ENCODE measurements around the gene PRXL2B. TPM values are rescaled to one million over a fixed set of nuclear protein-coding genes. Genes with fewer than 3 reads are reported as not detected.

Gene PRXL2B
- total RNA-seq, 1 donor from 2014 or later, result 10.0 TPM

DNA sequence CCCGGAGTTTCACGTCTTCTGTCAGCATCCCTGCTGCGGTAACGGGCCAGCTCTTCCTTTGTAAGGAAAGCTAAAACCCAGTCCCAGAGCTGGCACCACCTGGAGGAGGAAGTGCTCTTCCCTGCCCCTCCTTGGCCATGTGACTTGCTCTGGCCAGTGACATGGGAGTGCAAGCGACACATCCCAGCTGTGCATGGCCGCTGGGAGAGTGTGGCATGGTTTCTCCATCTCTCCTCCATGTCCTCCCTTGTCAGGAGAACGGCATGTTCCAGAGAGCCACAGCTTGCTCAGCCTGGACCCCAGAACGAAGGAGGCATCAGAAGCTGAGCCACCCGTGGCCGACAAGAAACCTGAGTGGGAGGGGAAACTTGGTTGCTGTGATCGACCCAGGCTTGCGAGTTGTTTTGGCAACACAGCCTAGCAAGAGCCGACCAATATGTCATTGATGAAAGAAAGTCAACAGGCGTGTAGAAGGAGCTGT lies 2.7 kb upstream of the PRXL2B start:
- Histone ChIP-seq H3K4me2 (no peak overlapping the region), H3K79me2 (ENCODE audit: low read depth) (peaks cover 3% of the 10 kb centered on the region), H3K27ac (no peak overlapping the region), H3K27me3 (no peaks in the 10 kb centered on the region), H3K4me3 (no peak overlapping the region), H3K4me1 (peaks cover 22% of the 10 kb centered on the region), H3F3A (ENCODE audit: low read depth) (peaks cover 22% of the 10 kb centered on the region), H3K36me3 (no peaks in the 10 kb centered on the region), H2AFZ (replicated peaks) (no peak overlapping the region), H3K9me3 (ENCODE audit: low read depth) (no peaks in the 10 kb centered on the region), H3K9ac (no peak overlapping the region), H4K20me1 (ENCODE audit: low read depth) (peaks cover 6% of the 10 kb centered on the region)
- Mint-ChIP-seq H3K4me3 (peak overlapping the region; percentile 89), H3K27me3 (ENCODE audit: insufficient read depth, low read depth) (peaks cover 10% of the 10 kb centered on the region), H3K27ac (no peak overlapping the region), H3K4me1 (peaks cover 23% of the 10 kb centered on the region), H3K9me3 (no peaks in the 10 kb centered on the region), H3K36me3 (no peaks in the 10 kb centered on the region)
- peak; percentile 38 for DNase-seq (ENCODE audit: low spot score)
- TF ChIP-seq, protein P1, sequence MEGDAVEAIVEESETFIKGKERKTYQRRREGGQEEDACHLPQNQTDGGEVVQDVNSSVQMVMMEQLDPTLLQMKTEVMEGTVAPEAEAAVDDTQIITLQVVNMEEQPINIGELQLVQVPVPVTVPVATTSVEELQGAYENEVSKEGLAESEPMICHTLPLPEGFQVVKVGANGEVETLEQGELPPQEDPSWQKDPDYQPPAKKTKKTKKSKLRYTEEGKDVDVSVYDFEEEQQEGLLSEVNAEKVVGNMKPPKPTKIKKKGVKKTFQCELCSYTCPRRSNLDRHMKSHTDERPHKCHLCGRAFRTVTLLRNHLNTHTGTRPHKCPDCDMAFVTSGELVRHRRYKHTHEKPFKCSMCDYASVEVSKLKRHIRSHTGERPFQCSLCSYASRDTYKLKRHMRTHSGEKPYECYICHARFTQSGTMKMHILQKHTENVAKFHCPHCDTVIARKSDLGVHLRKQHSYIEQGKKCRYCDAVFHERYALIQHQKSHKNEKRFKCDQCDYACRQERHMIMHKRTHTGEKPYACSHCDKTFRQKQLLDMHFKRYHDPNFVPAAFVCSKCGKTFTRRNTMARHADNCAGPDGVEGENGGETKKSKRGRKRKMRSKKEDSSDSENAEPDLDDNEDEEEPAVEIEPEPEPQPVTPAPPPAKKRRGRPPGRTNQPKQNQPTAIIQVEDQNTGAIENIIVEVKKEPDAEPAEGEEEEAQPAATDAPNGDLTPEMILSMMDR (IDR thresholded peaks at IDR 0.05), result no peak
- no peak for TF ChIP-seq EZH2 (IDR thresholded peaks at IDR 0.05)
- no peak for TF ChIP-seq EZH2phosphoT487 (IDR thresholded peaks at IDR 0.05)

DNA sequence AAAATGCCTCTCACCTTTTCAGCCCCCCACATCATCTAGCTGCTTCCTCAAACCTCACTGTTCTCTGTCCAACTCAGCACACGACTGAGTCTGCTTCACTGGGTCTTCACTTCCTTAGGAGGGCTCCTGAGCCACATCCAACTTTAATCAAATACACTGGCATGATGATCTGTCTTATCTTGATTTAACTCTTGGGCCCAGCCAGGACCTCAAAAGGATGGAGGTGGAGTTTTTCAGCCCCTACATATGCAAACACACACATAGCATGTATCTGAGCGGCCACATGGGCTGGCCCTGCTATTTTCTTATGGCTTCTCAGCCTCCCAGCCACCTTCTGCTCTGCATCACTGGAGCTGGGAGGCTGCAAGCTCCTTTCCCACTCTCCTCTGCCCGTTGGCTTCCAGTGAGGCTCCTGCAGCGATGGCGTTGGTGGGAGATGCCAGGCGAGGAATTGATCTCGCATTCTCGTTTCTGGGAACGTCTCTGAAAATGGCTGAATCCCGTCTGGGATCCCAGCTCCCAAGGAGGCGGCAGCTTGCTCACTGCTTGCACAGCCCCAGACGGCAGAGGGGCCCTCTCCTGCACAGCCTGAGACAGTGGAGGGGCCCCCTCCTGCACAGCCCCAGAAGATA lies 1.8 kb upstream of the PRXL2B start:
- no peak for DNase-seq (ENCODE audit: low spot score)
- peaks cover 22% of the 10 kb centered on the region for H3K4me1 Mint-ChIP-seq

DNA sequence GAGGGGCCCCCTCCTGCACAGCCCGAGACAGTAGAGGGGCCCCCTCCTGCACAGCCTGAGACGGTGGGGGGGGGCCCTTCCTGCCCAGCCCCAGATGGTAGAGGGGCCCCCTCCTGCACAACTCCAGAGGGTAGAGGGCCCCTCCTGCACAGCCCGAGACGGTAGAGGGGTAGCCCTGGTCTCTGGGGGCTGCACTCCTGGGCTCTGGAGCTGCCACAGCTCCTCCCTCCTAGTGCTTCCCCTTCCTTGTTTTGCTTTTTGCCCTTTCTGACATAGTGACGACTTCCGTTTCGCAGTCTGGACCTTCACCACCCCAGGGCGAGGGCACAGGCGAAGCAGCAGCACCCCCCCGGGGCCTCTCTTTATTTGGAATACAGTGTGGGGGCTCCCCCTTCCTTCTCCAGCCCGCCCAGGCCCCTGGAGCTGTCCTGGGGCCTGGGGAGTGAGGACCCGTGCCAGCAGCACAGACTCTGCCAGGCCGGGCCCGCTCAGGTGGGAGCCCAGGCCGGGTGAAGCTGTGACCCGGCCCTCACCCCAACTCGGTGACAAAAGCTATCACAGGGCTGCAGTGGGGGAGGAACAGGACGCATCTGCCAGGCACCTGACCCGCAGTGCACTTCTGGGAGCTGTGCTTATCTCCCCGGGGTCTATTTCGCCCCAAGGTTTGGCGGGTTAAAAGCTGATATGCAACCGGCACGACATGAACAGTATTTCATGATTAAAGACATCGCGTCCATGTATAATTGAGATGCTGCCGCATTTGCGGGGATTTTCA lies 1.1 kb upstream of the PRXL2B start:
- Histone ChIP-seq H3K27me3 (no peaks in the 10 kb centered on the region), H3K9ac (peak overlapping the region; percentile 48), H3K36me3 (no peaks in the 10 kb centered on the region), H4K20me1 (ENCODE audit: low read depth) (peaks cover 6% of the 10 kb centered on the region), H3K4me1 (peaks cover 22% of the 10 kb centered on the region), H2AFZ (replicated peaks) (no peak overlapping the region), H3F3A (ENCODE audit: low read depth) (peaks cover 22% of the 10 kb centered on the region), H3K79me2 (ENCODE audit: low read depth) (peaks cover 3% of the 10 kb centered on the region), H3K4me3 (peak overlapping the region; percentile 69), H3K4me2 (peak overlapping the region; percentile 85), H3K27ac (peak overlapping the region; percentile 40), H3K9me3 (ENCODE audit: low read depth) (no peaks in the 10 kb centered on the region)
- peaks cover 22% of the 10 kb centered on the region for H3K4me1 Mint-ChIP-seq
- H3K36me3 Mint-ChIP-seq, result no peaks in the 10 kb centered on the region
- no peaks in the 10 kb centered on the region for H3K9me3 Mint-ChIP-seq
- peak overlapping the region; percentile 89 for H3K4me3 Mint-ChIP-seq
- peak; percentile 58 for DNase-seq (ENCODE audit: low spot score)
- H3K27me3 Mint-ChIP-seq (ENCODE audit: insufficient read depth, low read depth), result peaks cover 8% of the 10 kb centered on the region
- no peak overlapping the region for H3K27ac Mint-ChIP-seq
- TF ChIP-seq, protein P1 (IDR thresholded peaks at IDR 0.05), result no peak
- TF ChIP-seq EZH2phosphoT487 (IDR thresholded peaks at IDR 0.05) (no peak), EZH2 (IDR thresholded peaks at IDR 0.05) (no peak)

More for the DNA sequence above, 1.8 kb upstream of the PRXL2B start:
- H3K27me3 Mint-ChIP-seq (ENCODE audit: insufficient read depth, low read depth), result peaks cover 8% of the 10 kb centered on the region
- H3K36me3 Mint-ChIP-seq, result no peaks in the 10 kb centered on the region
- Histone ChIP-seq H3K36me3 (no peaks in the 10 kb centered on the region), H2AFZ (replicated peaks) (no peak overlapping the region), H3F3A (ENCODE audit: low read depth) (peaks cover 22% of the 10 kb centered on the region), H3K9me3 (ENCODE audit: low read depth) (no peaks in the 10 kb centered on the region), H4K20me1 (ENCODE audit: low read depth) (peaks cover 6% of the 10 kb centered on the region), H3K4me2 (peak overlapping the region; percentile 85), H3K9ac (no peak overlapping the region), H3K4me1 (peaks cover 22% of the 10 kb centered on the region), H3K4me3 (peak overlapping the region; percentile 69), H3K27me3 (no peaks in the 10 kb centered on the region), H3K27ac (no peak overlapping the region), H3K79me2 (ENCODE audit: low read depth) (peaks cover 3% of the 10 kb centered on the region)
- TF ChIP-seq, protein P1 (IDR thresholded peaks at IDR 0.05), result no peak
- TF ChIP-seq EZH2phosphoT487 (IDR thresholded peaks at IDR 0.05) (no peak), EZH2 (IDR thresholded peaks at IDR 0.05) (no peak)
- H3K27ac Mint-ChIP-seq, result no peak overlapping the region
- peak overlapping the region; percentile 89 for H3K4me3 Mint-ChIP-seq
- H3K9me3 Mint-ChIP-seq, result no peaks in the 10 kb centered on the region

Measured in neural progenitor cell (in vitro differentiated cells).